Measurements from ENCODE around the gene PRR5. TPM values are rescaled to one million over a fixed set of nuclear protein-coding genes. Genes with fewer than 3 reads are reported as not detected.

Gene PRR5
- total RNA-seq, 4 donors from 2014 or later: 4.2 to 9.8 (median 7.1) TPM

GRCh38 chr22:44732017-44732561 lies 30.1 kb downstream of the PRR5 start:
- no peak for ATAC-seq
- Histone ChIP-seq H3K4me3 (no peak overlapping the region), H3K4me1 (peaks cover 0 to 31% (median 2%) of the 10 kb centered on the region in 3 donors), H3K27ac (no peak overlapping the region), H3K36me3 (no peaks in the 10 kb centered on the region), H3K9me3 (no peaks in the 10 kb centered on the region), H3K27me3 (peaks cover 40% of the 10 kb centered on the region)
- TF ChIP-seq POLR2A (IDR thresholded peaks at IDR 0.05) (no peak), POLR2AphosphoS5 (IDR thresholded peaks at IDR 0.05) (no peak), EP300 (IDR thresholded peaks at IDR 0.05) (no peak)
- TF ChIP-seq, protein P1, sequence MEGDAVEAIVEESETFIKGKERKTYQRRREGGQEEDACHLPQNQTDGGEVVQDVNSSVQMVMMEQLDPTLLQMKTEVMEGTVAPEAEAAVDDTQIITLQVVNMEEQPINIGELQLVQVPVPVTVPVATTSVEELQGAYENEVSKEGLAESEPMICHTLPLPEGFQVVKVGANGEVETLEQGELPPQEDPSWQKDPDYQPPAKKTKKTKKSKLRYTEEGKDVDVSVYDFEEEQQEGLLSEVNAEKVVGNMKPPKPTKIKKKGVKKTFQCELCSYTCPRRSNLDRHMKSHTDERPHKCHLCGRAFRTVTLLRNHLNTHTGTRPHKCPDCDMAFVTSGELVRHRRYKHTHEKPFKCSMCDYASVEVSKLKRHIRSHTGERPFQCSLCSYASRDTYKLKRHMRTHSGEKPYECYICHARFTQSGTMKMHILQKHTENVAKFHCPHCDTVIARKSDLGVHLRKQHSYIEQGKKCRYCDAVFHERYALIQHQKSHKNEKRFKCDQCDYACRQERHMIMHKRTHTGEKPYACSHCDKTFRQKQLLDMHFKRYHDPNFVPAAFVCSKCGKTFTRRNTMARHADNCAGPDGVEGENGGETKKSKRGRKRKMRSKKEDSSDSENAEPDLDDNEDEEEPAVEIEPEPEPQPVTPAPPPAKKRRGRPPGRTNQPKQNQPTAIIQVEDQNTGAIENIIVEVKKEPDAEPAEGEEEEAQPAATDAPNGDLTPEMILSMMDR (IDR thresholded peaks at IDR 0.05): no peak
- WGBS, 2 donors (ENCODE audit: low coverage in 1 of 2): no CpG with 5 or more reads among the region's 21 CpGs

DNA sequence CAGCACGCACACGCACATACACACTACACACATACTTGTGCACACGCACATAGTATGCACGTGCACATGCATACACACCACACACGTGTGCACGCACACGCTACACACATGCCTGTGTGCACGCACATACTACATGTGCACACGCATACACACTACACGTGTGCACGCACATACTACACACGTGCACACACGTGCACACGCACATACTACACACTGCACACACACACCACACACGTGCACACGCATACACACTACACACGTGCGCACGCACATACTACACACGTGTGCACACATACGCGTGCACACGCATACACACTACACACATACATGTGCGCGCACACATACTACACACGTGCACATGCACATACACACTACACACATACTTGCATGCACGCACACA lies 30.7 kb downstream of the PRR5 start:
- no peak for ATAC-seq
- Histone ChIP-seq H3K36me3 (no peaks in the 10 kb centered on the region), H3K27ac (no peak overlapping the region), H3K27me3 (peaks cover 42% of the 10 kb centered on the region), H3K4me1 (peaks cover 0 to 31% (median 2%) of the 10 kb centered on the region in 3 donors), H3K9me3 (no peaks in the 10 kb centered on the region), H3K4me3 (no peak overlapping the region)
- WGBS, 2 donors (ENCODE audit: low coverage in 1 of 2): 88 to 92% methylated on average over 22 to 23 of the region's 27 CpGs
- TF ChIP-seq POLR2AphosphoS5 (IDR thresholded peaks at IDR 0.05) (no peak), EP300 (IDR thresholded peaks at IDR 0.05) (no peak), POLR2A (IDR thresholded peaks at IDR 0.05) (no peak)
- TF ChIP-seq, protein P1 (IDR thresholded peaks at IDR 0.05): no peak

DNA sequence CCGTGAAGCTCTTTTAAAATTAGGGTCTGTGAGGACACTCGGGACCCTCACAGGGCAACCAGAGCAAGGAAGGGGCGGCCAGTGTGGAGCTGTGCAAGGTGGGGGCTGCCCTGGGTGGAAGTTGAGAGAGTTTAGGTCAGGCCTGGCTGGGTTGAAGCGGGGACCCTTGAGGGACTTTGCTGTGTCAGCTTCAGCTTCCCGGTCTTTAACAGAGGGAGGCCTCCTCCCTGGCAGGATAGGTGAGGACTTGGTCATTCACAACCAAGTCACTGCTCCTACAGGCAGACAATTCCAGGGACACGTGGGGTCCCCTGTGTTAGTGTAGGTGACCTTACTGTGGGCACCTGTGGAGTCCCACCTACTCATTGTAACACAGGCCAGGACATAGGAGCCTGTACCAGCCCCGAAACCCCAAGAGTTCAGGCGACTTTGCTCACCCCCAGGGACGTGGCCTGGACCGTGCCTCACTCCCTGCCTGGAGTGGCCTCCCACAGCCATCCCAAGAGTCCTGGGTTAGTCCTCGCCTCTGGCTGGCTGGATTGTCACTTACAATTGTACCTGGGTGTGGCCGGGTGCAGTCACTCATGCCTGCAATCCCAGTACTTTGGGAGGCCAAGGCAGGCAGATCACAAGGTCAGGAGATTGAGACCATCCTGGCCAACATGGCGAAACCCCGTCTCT lies 31.6 kb downstream of the PRR5 start:
- H3K9me3 ChIP-seq: no peaks in the 10 kb centered on the region
- WGBS, 2 donors (ENCODE audit: low coverage in 1 of 2): 87% methylated on average over 3 of the region's 14 CpGs; no CpG with 5 or more reads in 1 of the 2 donors
- TF ChIP-seq EP300 (IDR thresholded peaks at IDR 0.05) (no peak), POLR2AphosphoS5 (IDR thresholded peaks at IDR 0.05) (no peak), POLR2A (IDR thresholded peaks at IDR 0.05) (no peak)
- TF ChIP-seq, protein P1 (IDR thresholded peaks at IDR 0.05): no peak
- H3K36me3 ChIP-seq: no peaks in the 10 kb centered on the region
- ATAC-seq: no peak
- peaks cover 0 to 29% (median 2%) of the 10 kb centered on the region in 3 donors for H3K4me1 ChIP-seq
- H3K4me3 ChIP-seq: no peak overlapping the region
- no peak overlapping the region for H3K27ac ChIP-seq
- H3K27me3 ChIP-seq: peaks cover 51% of the 10 kb centered on the region

- H3K4me1 ChIP-seq: peaks cover 0 to 22% (median 2%) of the 10 kb centered on the region in 3 donors
- no peaks in the 10 kb centered on the region for H3K36me3 ChIP-seq
- no peak overlapping the region for H3K4me3 ChIP-seq
- no peak for ATAC-seq
- H3K27ac ChIP-seq: no peak overlapping the region
- WGBS, 2 donors (ENCODE audit: low coverage in 1 of 2): 73 to 80% methylated on average over 2 of the region's 8 CpGs
- H3K27me3 ChIP-seq: peaks cover 59% of the 10 kb centered on the region
- no peak for TF ChIP-seq POLR2AphosphoS5 (IDR thresholded peaks at IDR 0.05)
- no peak for TF ChIP-seq POLR2A (IDR thresholded peaks at IDR 0.05)
- no peak for TF ChIP-seq EP300 (IDR thresholded peaks at IDR 0.05)
- TF ChIP-seq, protein P1 (IDR thresholded peaks at IDR 0.05): no peak
- no peaks in the 10 kb centered on the region for H3K9me3 ChIP-seq
These were observed 32.3 kb downstream of the PRR5 start for GRCh38 chr22:44734278-44734677.

Data from gastroesophageal sphincter (tissue), 4 donors.